Right lobe of liver (tissue), 6 donors: ENCODE data around the gene RBSN. TPM values are rescaled to one million over a fixed set of nuclear protein-coding genes. Genes with fewer than 3 reads are reported as not detected.

ENCODE experiments used
- ATAC-seq, 4 donors: fragments of 200-7000 bp; cut with Tn5 transposase; one replicate each; pipeline ENCODE4 v1.9.1; 2020; ENCODE audit warnings: mild to moderate bottlenecking in 4 of 4, moderate library complexity in 4 of 4
- DNase-seq, 3 donors: peaks; one replicate each; pipeline ENCODE4 v3.0.0-alpha.2; 2020
- H3K27ac ChIP-seq, 3 donors: fragments of 200-600 bp; one replicate each; pipeline ENCODE4 v1.8.0; 2022
- H3K27me3 ChIP-seq, 2 donors: fragments of 200-600 bp; one replicate each; pipeline ENCODE4 v1.8.0; 2022
- H3K36me3 ChIP-seq, 4 donors: fragments of 200-600 bp; sonication (generic) in 1 of 4; one replicate each; pipeline versions ENCODE4 v1.5.1 to v1.8.0; 2017 to 2022; ENCODE audit warnings: control low read depth in 1 of 4
- H3K4me1 ChIP-seq, 4 donors: fragments of 200-600 bp; sonication (generic) in 1 of 4; one replicate each; pipeline versions ENCODE4 v1.5.1 to v1.8.0; 2017 to 2022; ENCODE audit warnings: control low read depth in 1 of 4
- H3K4me3 ChIP-seq, 3 donors: fragments of 200-600 bp; one replicate each; pipeline ENCODE4 v1.8.0; 2022
- H3K9me3 ChIP-seq, 4 donors: fragments of 200-600 bp; sonication (generic) in 1 of 4; one replicate each; pipeline versions ENCODE4 v1.5.1 to v1.8.0; 2017 to 2022; ENCODE audit warnings: control low read depth in 1 of 4
- CTCF ChIP-seq, 4 donors: fragments of 200-600 bp in 3 of 4; fragments of 450-650 bp in 1 of 4; IDR thresholded peaks; one replicate each; pipeline versions ENCODE4 v1.5.1 to v1.8.0; 2016 to 2022; ENCODE audit warnings: antibody characterized with exemption in 4 of 4, mild to moderate bottlenecking in 2 of 4
- POLR2A ChIP-seq: fragments of 450-650 bp; IDR thresholded peaks from one replicate; pipeline ENCODE4 v1.6.1; 2017; ENCODE audit warnings: antibody characterized with exemption, mild to moderate bottlenecking
- WGBS: methylation state at CpG from one replicate; pipeline ENCODE4 v1.1.6; 2018; ENCODE audit warnings: low coverage, low lambda C conversion rate; ENCODE audit not compliant: insufficient coverage; ENCODE audit errors: missing lambda C conversion rate; 5-methylcytosine and 5-hydroxymethylcytosine counted together
- intact Hi-C, 2 donors: fragments of 100-400 bp; cut with DNase I; formaldehyde crosslinking; loops; one replicate each; pipeline versions ENCODE4 v1.11.2 to v1.14.1; 2022
- total RNA-seq, 6 experiments: library from RNA; depleted of rRNA in 2 of 6; stranded (reverse); fragments of >200 nt in 2 of 6; fragmentation: NEBNext Ultra II Directional in 3 of 6; extraction: Animal tissue kit (Norgen Biotek cat#: 25700) in 3 of 6; gene quantifications; one replicate each; pipeline versions ENCODE4 v1.1.0 to v1.2.4, GENCODE V29; 2016 to 2023
- donor health status: DM: no; HTN: yes; CAD: no.
- donor health status: DM: no; HTN: no; CAD: no.
- donor health status: DM: no; HTN: no; CAD: no.
- donor health status: DM: no; HTN: yes; CAD: no.
- donor health status: DM: no; HTN: yes; CAD: no.

Gene RBSN
- total RNA-seq, 6 experiments from 2014 or later = 10.5 to 13.9 (median 11.5) TPM

GRCh38 chr3:15069441-15069840 is 29.5 kb downstream of the RBSN start:
- no peaks in the 10 kb centered on the region for H3K9me3 ChIP-seq
- DNase-seq (no peak), ATAC-seq (no peak)
- no peaks in the 10 kb centered on the region for H3K27me3 ChIP-seq
- H3K36me3 ChIP-seq = peaks cover 0 to 17% (median 7%) of the 10 kb centered on the region in 4 donors
- H3K4me3 ChIP-seq = no peak overlapping the region
- intact Hi-C loops = no loop called here
- no peaks in the 10 kb centered on the region for H3K4me1 ChIP-seq
- 67% methylated on average over 1 of the region's 1 CpG for WGBS
- no peak overlapping the region for H3K27ac ChIP-seq
- TF ChIP-seq CTCF (IDR thresholded peaks at IDR 0.05) = no peak
- no peak for TF ChIP-seq POLR2A

- 100% methylated on average over 3 of the region's 3 CpGs for WGBS
- H3K27ac ChIP-seq = no peak overlapping the region
- TF ChIP-seq POLR2A = no peak
- no peak for TF ChIP-seq CTCF (IDR thresholded peaks at IDR 0.05)
- no peaks in the 10 kb centered on the region for H3K9me3 ChIP-seq
- H3K27me3 ChIP-seq = no peaks in the 10 kb centered on the region
- ATAC-seq (no peak), DNase-seq (no peak)
- H3K36me3 ChIP-seq = no peaks in the 10 kb centered on the region
- H3K4me3 ChIP-seq = no peak overlapping the region
- intact Hi-C loops = no loop called here
- peaks cover 0 to 15% (median 5%) of the 10 kb centered on the region in 4 donors for H3K4me1 ChIP-seq
Observed at GRCh38 chr3:15066467-15066866, 32.5 kb downstream of the RBSN start.

GRCh38 chr3:15065550-15066007 is 33.4 kb downstream of the RBSN start:
- intact Hi-C loops = no loop called here
- Histone ChIP-seq H3K9me3 (no peaks in the 10 kb centered on the region), H3K27ac (peak overlapping the region in 2 of 3 donors; percentile 79 to 90), H3K4me1 (peaks cover 0 to 15% (median 5%) of the 10 kb centered on the region in 4 donors), H3K4me3 (peak overlapping the region; percentile 65 to 82 (median 70)), H3K27me3 (no peaks in the 10 kb centered on the region), H3K36me3 (no peaks in the 10 kb centered on the region)
- ATAC-seq = no peak
- no peak for TF ChIP-seq POLR2A
- no peak for TF ChIP-seq CTCF (IDR thresholded peaks at IDR 0.05)
- no peak for DNase-seq
- 46% methylated on average over 16 of the region's 16 CpGs for WGBS

GRCh38 chr3:15064835-15065549 is 34.0 kb downstream of the RBSN start, which contains the start of gene MRPS25:
Gene MRPS25, minus strand, starts transcription at chr3:15065315. Its CDS starts 121 bp downstream, at chr3:15065194.
- peak within 1 kb of the TSS; percentile 65 to 82 (median 70) for H3K4me3 ChIP-seq
- peaks cover 0 to 15% (median 5%) of the 10 kb centered on the region in 4 donors for H3K4me1 ChIP-seq
- no peaks in the 10 kb centered on the region for H3K9me3 ChIP-seq
- under 1% methylated on average over 23 of the region's 69 CpGs for WGBS
- peak within 1 kb of the TSS; percentile 79 to 90 (median 84) for H3K27ac ChIP-seq
- ATAC-seq (peak; percentile 97 to 98 (median 97)), DNase-seq (peak; percentile 92 to 95 (median 92))
- intact Hi-C loops = no loop called here
- TF ChIP-seq POLR2A (peak; percentile 94), CTCF (IDR thresholded peaks at IDR 0.05) (peak in 1 of 4 donors; percentile 5)
- no peaks in the 10 kb centered on the region for H3K27me3 ChIP-seq
- H3K36me3 ChIP-seq = no peaks in the 10 kb centered on the region
